Left kidney (tissue), 2 donors: ENCODE measurements around the gene ABCC3. TPM values are rescaled to one million over a fixed set of nuclear protein-coding genes. Genes with fewer than 3 reads are reported as not detected.

Experiments used
- DNase-seq: peaks from one replicate; pipeline ENCODE4 v3.0.0-alpha.2; 2013
- polyA plus RNA-seq: library from polyadenylated mRNA; unstranded; fragments of 120-200 nt; gene quantifications from one replicate; pipeline ENCODE4 v1.2.1, GENCODE V29; 2013; ENCODE audit not compliant: insufficient read length

The ABCC3 gene
- polyA plus RNA-seq, 1 donor = 11.8 TPM

GRCh38 chr17:50642722-50643656, 8.3 kb downstream of the ABCC3 start:
- DNase-seq = no peak

GRCh38 chr17:50645748-50646682, 11.3 kb downstream of the ABCC3 start:
- DNase-seq = no peak

- DNase-seq = no peak
These were observed 12.5 kb downstream of the ABCC3 start for GRCh38 chr17:50647187-50647586.

DNA sequence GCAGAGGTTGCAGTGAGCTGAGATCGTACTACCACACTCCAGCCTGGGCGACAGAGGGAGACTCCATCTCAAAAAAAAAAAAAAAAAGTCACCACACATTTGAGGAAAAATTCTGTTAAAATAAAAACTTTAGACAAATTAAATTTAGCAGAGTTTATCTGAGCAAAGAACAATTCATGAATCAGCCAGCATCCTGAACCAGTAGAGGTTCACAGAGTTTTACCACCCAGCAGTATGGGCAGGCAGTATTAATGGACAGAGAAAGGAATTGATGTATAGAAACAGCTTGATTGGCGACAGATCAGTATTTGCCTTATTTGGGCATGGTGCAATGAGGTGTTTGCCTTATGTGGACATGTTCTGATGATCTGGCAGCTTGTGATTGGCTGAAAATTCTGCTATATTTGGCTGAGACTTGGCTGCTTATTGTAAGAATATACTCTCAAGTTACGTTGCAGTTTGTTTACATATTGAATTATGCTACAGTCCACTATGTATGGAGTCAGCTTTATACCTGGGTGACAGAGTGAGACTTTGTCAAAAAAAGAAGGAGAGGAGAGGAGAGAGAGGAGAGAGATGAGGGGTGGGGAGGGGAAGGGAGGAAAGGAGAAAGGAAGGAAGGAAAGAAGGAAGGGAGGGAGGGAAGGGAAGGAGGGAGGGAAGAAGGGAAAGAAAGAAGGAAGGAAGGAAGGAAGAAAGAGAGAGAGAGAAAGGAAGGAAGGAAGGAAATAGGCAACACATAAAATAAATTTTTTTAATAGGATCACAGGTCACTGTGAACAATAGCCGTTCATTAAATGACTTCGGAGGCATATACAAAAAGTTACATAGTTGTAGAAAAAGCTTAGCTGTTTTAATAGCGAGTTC, 14.6 kb downstream of the ABCC3 start:
- DNase-seq = no peak

GRCh38 chr17:50651661-50652060, 17.0 kb downstream of the ABCC3 start:
- DNase-seq = no peak

DNA sequence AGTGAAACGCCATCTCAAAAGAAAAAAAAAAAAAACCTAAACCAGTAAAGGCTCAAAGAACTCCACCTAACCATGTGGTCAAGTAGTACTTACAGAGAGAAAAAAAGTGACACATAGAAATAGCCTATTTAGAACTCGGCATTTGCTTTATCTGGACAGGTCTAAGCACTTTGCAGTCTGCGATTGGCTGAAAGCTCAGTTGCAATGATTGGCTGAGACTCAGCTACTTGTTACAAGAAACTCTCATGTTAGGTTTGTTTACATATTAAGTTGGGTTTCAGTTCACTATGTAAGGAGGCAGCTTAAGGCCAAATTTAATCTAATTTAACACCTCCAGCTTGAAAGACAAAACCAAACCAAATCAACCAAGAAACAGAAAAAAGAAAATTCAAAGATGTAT, 19.1 kb downstream of the ABCC3 start:
- no peak for DNase-seq

DNA sequence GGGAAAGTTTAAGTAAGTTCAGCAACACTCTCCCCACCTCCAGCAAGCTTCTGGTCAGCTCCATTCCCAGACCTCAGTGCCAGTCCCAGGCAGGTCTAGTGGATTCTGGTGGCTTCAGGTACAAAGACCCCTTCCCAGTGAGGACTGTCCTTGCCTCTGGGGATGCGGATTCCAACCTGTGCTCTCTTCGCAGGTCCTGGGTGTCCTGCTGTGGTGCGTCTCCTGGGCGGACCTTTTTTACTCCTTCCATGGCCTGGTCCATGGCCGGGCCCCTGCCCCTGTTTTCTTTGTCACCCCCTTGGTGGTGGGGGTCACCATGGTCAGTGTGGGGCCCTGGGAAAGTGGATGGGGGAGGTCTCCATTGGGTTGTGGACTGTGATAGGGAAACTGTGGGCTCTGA, 21.8 kb downstream of the ABCC3 start:
- DNase-seq = no peak

DNA sequence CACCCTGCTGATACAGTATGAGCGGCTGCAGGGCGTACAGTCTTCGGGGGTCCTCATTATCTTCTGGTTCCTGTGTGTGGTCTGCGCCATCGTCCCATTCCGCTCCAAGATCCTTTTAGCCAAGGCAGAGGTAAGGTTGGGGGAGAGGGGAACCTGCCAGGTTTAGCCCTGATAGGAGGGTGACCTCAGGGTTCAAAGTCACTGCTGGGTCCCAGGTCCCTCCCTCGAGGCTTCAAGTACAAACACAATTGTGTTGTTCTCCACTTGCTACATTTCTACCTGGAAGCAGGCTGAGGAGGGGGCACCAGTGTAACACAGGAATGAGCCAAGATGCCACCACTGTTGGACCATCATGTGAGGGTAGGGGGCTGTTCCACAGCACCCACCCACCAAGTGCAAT, 22.4 kb downstream of the ABCC3 start:
- DNase-seq = no peak

DNA sequence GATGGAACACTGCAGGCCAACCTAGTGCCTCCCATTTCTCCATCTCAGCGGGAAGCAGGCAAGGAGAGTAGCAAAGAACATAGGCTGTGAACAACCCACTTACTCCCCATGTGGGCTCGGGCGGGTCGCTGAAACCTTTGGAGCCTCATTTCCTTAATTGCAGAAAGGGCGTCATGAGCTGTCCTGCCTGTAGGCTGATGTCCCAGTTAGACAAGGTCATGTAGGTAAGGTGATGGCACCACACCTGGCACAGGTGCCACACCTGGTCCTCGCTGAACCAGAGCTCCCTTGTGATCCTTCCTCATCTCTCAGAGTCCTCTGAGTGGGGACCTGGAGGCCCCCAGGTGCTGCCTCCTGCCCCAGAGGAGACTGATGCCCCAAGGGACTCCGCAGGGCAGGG, 22.9 kb downstream of the ABCC3 start:
- no peak for DNase-seq

GRCh38 chr17:50658616-50659015, 23.9 kb downstream of the ABCC3 start:
- no peak for DNase-seq

- no peak for DNase-seq
These were observed 24.5 kb downstream of the ABCC3 start for GRCh38 chr17:50659179-50659578.

GRCh38 chr17:50660042-50660886, 25.6 kb downstream of the ABCC3 start:
- DNase-seq = no peak

GRCh38 chr17:50660887-50661345, 26.2 kb downstream of the ABCC3 start:
- DNase-seq = no peak

GRCh38 chr17:50661348-50661747, 26.7 kb downstream of the ABCC3 start:
- no peak for DNase-seq

- no peak for DNase-seq
These were observed 27.2 kb downstream of the ABCC3 start for GRCh38 chr17:50661795-50662391.

- no peak for DNase-seq
These were observed 28.0 kb downstream of the ABCC3 start for GRCh38 chr17:50662632-50663225.

GRCh38 chr17:50663812-50664374, 29.2 kb downstream of the ABCC3 start:
- no peak for DNase-seq

DNA sequence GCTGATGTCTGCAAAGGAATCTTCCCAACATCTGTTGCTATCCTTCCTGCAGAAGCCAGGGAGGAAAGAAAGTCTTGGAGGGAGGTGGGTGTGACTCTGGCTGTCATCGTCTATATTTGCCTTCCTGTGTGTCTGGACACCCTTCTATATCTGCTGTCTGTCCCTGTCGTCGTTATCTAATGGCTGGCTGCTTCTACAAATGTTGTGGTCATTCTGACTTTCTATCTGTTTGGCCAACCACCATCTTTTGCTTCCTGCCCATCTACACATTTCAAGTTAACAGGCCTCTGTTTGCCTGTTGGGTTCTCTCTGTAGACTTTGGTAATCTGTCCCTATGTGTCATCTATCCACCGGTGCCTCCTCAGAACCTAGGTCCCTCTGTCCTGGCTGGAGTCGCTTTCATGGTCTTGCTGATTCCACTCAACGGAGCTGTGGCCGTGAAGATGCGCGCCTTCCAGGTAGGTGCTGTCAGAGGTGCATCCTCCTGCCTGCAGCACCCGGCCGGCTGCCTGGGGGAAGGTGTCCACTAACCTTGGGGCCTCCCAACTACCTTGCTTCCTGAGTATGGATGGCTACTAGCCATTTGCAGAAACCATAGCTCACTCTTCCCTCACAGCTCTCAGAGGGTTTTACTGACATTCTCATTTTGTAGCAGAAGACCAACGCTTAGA, 30.2 kb downstream of the ABCC3 start:
- no peak for DNase-seq

DNA sequence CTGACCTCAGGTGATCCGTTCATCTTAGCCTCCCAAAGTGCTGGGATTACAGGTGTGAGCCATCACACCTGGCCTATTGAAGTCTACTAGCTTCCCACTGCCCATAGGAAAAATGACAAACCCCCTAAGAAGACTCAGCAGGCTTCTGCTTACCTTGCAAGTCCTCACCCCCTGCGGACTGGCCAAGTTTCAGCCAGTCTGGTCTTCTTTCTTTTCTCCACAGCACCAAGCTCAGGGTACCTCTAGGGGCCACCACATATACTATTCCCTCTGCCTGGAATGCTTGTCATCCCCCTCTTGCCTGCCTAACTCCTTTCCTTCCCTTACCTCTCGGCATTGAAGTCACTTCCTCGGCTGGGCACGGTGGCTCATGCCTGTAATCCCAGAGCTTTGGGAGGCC, 31.2 kb downstream of the ABCC3 start:
- DNase-seq = no peak
